NCI-H446 treated with DMSO at 0.1 percent for 48 hours (cell line): ENCODE data around the gene CRELD2.
"Not testable (repeated sequence)": the region's sequence is repeated elsewhere in the genome, so short reads cannot be mapped to it uniquely, and the experiment has no call there.

Experiments
- DNase-seq: peaks from one replicate; lab custom pipeline; 2025; lab: John Stamatoyannopoulos, UW

Gene CRELD2

GRCh38 chr22:49945042-49945794 is 26.8 kb downstream of the CRELD2 start:
- DNase-seq: not testable (repeated sequence)

- DNase-seq: no peak
Observed at GRCh38 chr22:49946612-49947295, 28.3 kb downstream of the CRELD2 start.

- no peak for DNase-seq
Observed at GRCh38 chr22:49947296-49947622, 28.8 kb downstream of the CRELD2 start.

GRCh38 chr22:49948116-49948957 is 29.9 kb downstream of the CRELD2 start:
- no peak for DNase-seq

GRCh38 chr22:49948958-49949913 is 30.8 kb downstream of the CRELD2 start:
- no peak for DNase-seq

- DNase-seq: no peak
Observed at GRCh38 chr22:49949914-49950292, 31.5 kb downstream of the CRELD2 start.

GRCh38 chr22:49950396-49950994 is 32.1 kb downstream of the CRELD2 start:
- DNase-seq: no peak

GRCh38 chr22:49951000-49951677 is 32.7 kb downstream of the CRELD2 start:
- DNase-seq: no peak

- DNase-seq: no peak
Observed at GRCh38 chr22:49951678-49951985, 33.2 kb downstream of the CRELD2 start.

GRCh38 chr22:49951986-49952896 is 33.8 kb downstream of the CRELD2 start:
- no peak for DNase-seq

- no peak for DNase-seq
Observed at GRCh38 chr22:49953027-49953679, 34.7 kb downstream of the CRELD2 start.

GRCh38 chr22:49953680-49954344 is 35.4 kb downstream of the CRELD2 start:
- DNase-seq: no peak

- DNase-seq: no peak
Observed at GRCh38 chr22:49954354-49954753, 35.9 kb downstream of the CRELD2 start.

GRCh38 chr22:49954991-49955580 is 36.7 kb downstream of the CRELD2 start:
- no peak for DNase-seq

- no peak for DNase-seq
Observed at GRCh38 chr22:49955581-49956417, 37.4 kb downstream of the CRELD2 start.

- no peak for DNase-seq
Observed at GRCh38 chr22:49956418-49956770, 38.0 kb downstream of the CRELD2 start.
